HS-27A (cell line): Measurements from ENCODE around the gene CDC14B.
"Not testable (repeated sequence)": the region's sequence is repeated elsewhere in the genome, so short reads cannot be mapped to it uniquely, and the experiment has no call there.

Experiments
- DNase-seq: peaks from one replicate; pipeline ENCODE4 v3.0.0-alpha.2; 2012; ENCODE audit warnings: low read depth, missing footprints

The CDC14B gene

GRCh38 chr9:96532173-96532572 lies 87.5 kb downstream of the CDC14B start:
- DNase-seq: no peak

- no peak for DNase-seq
These were observed 94.9 kb downstream of the CDC14B start for GRCh38 chr9:96524764-96525163.

GRCh38 chr9:96524045-96524444 lies 95.6 kb downstream of the CDC14B start:
- DNase-seq: no peak

GRCh38 chr9:96523374-96523773 lies 96.3 kb downstream of the CDC14B start:
- no peak for DNase-seq

- no peak for DNase-seq
These were observed 97.3 kb downstream of the CDC14B start for GRCh38 chr9:96522366-96522765.

GRCh38 chr9:96519787-96520186 lies 99.9 kb downstream of the CDC14B start:
- DNase-seq: no peak

- DNase-seq: no peak
These were observed 100.5 kb downstream of the CDC14B start for GRCh38 chr9:96519095-96519494.

- no peak for DNase-seq
These were observed 103.8 kb downstream of the CDC14B start for GRCh38 chr9:96515621-96516470.

- no peak for DNase-seq
These were observed 104.9 kb downstream of the CDC14B start for GRCh38 chr9:96514800-96515158.

GRCh38 chr9:96514108-96514799 lies 105.4 kb downstream of the CDC14B start:
- DNase-seq: no peak

GRCh38 chr9:96513622-96514021 lies 106.0 kb downstream of the CDC14B start:
- DNase-seq: no peak

GRCh38 chr9:96512240-96512639 lies 107.4 kb downstream of the CDC14B start:
- no peak for DNase-seq

GRCh38 chr9:96510258-96510657 lies 109.4 kb downstream of the CDC14B start:
- no peak for DNase-seq

- no peak for DNase-seq
These were observed 109.8 kb downstream of the CDC14B start for GRCh38 chr9:96509848-96510247.

GRCh38 chr9:96509026-96509425 lies 110.6 kb downstream of the CDC14B start:
- no peak for DNase-seq

GRCh38 chr9:96508227-96508940 lies 111.3 kb downstream of the CDC14B start:
- no peak for DNase-seq

- DNase-seq: no peak
These were observed 114.2 kb downstream of the CDC14B start for GRCh38 chr9:96505316-96505991.

GRCh38 chr9:96503918-96504317 lies 115.7 kb downstream of the CDC14B start:
- DNase-seq: no peak

- DNase-seq: not testable (repeated sequence)
These were observed 116.3 kb downstream of the CDC14B start for GRCh38 chr9:96503374-96503748.

- no peak for DNase-seq
These were observed 116.9 kb downstream of the CDC14B start for GRCh38 chr9:96502539-96503373.
